Measurements from ENCODE around the gene COG5.

COG5 gene

GRCh38 chr7:107453388-107453787, 110.3 kb downstream of the COG5 start:
- DNase-seq, result no peak

GRCh38 chr7:107450970-107451369, 112.8 kb downstream of the COG5 start:
- DNase-seq, result no peak

GRCh38 chr7:107446988-107447387, 116.7 kb downstream of the COG5 start:
- DNase-seq, result no peak

- no peak for DNase-seq
Measured at GRCh38 chr7:107446531-107446930, 117.2 kb downstream of the COG5 start.

GRCh38 chr7:107442678-107443077, 121.0 kb downstream of the COG5 start:
- no peak for DNase-seq

GRCh38 chr7:107441581-107442422, 121.9 kb downstream of the COG5 start:
- DNase-seq, result no peak

GRCh38 chr7:107439025-107439424, 124.7 kb downstream of the COG5 start:
- no peak for DNase-seq

GRCh38 chr7:107435749-107436148, 128.0 kb downstream of the COG5 start:
- DNase-seq, result no peak

GRCh38 chr7:107432261-107432660, 131.5 kb downstream of the COG5 start:
- DNase-seq, result no peak

GRCh38 chr7:107430057-107430456, 133.7 kb downstream of the COG5 start:
- DNase-seq, result no peak

GRCh38 chr7:107428642-107429041, 135.1 kb downstream of the COG5 start:
- no peak for DNase-seq

- DNase-seq, result no peak
Measured at GRCh38 chr7:107427462-107427861, 136.3 kb downstream of the COG5 start.

GRCh38 chr7:107414198-107414597, 149.5 kb downstream of the COG5 start:
- no peak for DNase-seq

GRCh38 chr7:107408349-107408748, 155.4 kb downstream of the COG5 start:
- DNase-seq, result no peak

- DNase-seq, result no peak
Measured at GRCh38 chr7:107405559-107405958, 158.2 kb downstream of the COG5 start.

- DNase-seq, result no peak
Measured at GRCh38 chr7:107404740-107405537, 158.8 kb downstream of the COG5 start.

- no peak for DNase-seq
Measured at GRCh38 chr7:107398161-107398560, 165.6 kb downstream of the COG5 start.

- no peak for DNase-seq
Measured at GRCh38 chr7:107396990-107397389, 166.7 kb downstream of the COG5 start.

GRCh38 chr7:107396081-107396480, 167.6 kb downstream of the COG5 start:
- DNase-seq, result no peak

- no peak for DNase-seq
Measured at GRCh38 chr7:107394831-107395230, 168.9 kb downstream of the COG5 start.

- no peak for DNase-seq
Measured at GRCh38 chr7:107394276-107394675, 169.4 kb downstream of the COG5 start.

GRCh38 chr7:107392830-107393229, 170.9 kb downstream of the COG5 start:
- no peak for DNase-seq

- no peak for DNase-seq
Measured at GRCh38 chr7:107390916-107391315, 172.8 kb downstream of the COG5 start.

- DNase-seq, result no peak
Measured at GRCh38 chr7:107388604-107389003, 175.1 kb downstream of the COG5 start.
